ENCODE results near the gene FBXO15. TPM values are rescaled to one million over a fixed set of nuclear protein-coding genes. Genes with fewer than 3 reads are reported as not detected.

The FBXO15 gene, protein sequence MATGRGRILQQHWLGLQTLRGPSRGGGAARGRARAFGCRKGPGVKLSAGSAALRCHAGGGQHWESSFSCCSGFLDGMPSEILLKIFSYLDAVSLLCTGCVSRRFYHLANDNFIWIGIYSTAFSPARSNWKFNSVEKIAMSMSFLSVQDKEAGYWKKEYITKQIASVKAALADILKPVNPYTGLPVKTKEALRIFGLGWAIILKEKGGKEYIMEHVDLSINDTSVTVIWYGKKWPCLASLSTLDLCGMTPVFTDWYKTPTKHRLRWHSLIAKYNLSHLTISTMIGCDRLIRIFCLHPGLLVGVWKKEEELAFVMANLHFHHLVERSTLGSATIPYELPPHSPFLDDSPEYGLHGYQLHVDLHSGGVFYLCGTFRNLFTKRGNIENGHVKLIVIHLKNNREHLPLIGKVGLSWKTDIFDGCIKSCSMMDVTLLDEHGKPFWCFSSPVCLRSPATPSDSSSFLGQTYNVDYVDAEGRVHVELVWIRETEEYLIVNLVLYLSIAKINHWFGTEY
- 2.7 TPM for polyA plus RNA-seq (2013, experiment 1 of 2)
- polyA plus RNA-seq (2013, experiment 2 of 2), result 2.1 TPM

DNA sequence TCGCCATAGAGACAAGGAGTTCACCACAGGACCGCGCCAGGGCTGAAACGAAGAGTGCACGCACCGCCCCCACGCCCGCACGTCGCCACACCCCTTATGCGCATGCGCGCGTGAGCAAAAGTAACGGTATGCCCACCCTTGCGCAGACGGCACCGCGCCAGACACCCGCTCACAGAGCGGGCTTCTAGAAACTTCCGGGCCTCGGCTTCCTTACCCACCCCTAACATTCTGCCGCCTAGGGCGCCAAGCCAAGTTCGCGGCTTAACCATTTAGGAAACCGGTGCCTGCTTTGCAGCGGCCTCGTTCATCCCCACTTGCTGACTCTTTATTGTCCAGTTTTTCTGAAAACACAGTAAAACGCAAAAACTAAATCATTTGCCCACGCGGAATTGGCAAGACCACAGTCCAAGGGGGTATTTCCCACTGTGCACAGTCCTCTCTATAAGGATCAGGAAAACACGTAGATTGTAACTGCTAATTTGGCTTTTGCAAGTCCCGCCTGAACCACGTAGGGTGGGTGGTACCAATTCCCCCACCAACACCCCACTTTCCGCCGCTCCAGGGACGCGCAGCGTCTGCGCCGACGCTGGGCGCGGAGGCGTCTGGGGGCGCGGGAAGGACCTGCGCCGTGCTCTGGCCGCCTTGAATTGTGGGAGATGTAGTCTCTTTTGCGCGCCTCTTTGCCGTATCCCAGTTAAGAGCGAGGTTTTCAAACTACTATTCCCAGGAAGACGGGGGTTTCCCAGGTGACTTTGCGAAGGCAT is at the start of gene FBXO15, which contains the start of gene TIMM21:
TSS of gene FBXO15 (minus strand) at position 56 of the 764 bp plus-strand sequence. CDS start at position 7, 49 bp downstream.
TSS of gene TIMM21 (plus strand) at position 745 of the 764 bp plus-strand sequence. CDS start 286 bp downstream, outside the sequence.
- Histone ChIP-seq H3K27ac (ENCODE audit: low read depth, low read length, severe bottlenecking) (peak within 1 kb of the TSS; percentile 97), H3K36me3 (ENCODE audit: control insufficient read depth, insufficient read depth, low read length) (peaks cover 23% of the 10 kb centered on the region), H3K9me3 (ENCODE audit: control insufficient read depth, low read length) (no peaks in the 10 kb centered on the region), H3K4me1 (ENCODE audit: control insufficient read depth, insufficient read depth, low read length, poor library complexity, severe bottlenecking) (peaks cover 6% of the 10 kb centered on the region), H3K4me3 (ENCODE audit: extremely low read depth, insufficient read depth, low read length, poor library complexity, severe bottlenecking) (peak within 1 kb of the TSS; percentile 93)
- 0% methylated on average over 44 to 46 of the region's 58 CpGs for WGBS, 2 experiments (ENCODE audit: insufficient coverage in 2 of 2)

- Histone ChIP-seq H3K4me1 (ENCODE audit: control insufficient read depth, insufficient read depth, low read length, poor library complexity, severe bottlenecking) (peaks cover 5% of the 10 kb centered on the region), H3K4me3 (ENCODE audit: extremely low read depth, insufficient read depth, low read length, poor library complexity, severe bottlenecking) (no peak overlapping the region), H3K27ac (ENCODE audit: low read depth, low read length, severe bottlenecking) (no peak overlapping the region), H3K36me3 (ENCODE audit: control insufficient read depth, insufficient read depth, low read length) (no peaks in the 10 kb centered on the region), H3K9me3 (ENCODE audit: control insufficient read depth, low read length) (no peaks in the 10 kb centered on the region)
- WGBS, 2 experiments (ENCODE audit: insufficient coverage in 2 of 2), result 23 to 37% methylated on average over 5 of the region's 9 CpGs
Measured at GRCh38 chr18:74196220-74197119, 48.8 kb upstream of the FBXO15 start.

GRCh38 chr18:74194691-74195090 is 47.1 kb upstream of the FBXO15 start:
- Histone ChIP-seq H3K4me3 (ENCODE audit: extremely low read depth, insufficient read depth, low read length, poor library complexity, severe bottlenecking) (no peak overlapping the region), H3K27ac (ENCODE audit: low read depth, low read length, severe bottlenecking) (no peak overlapping the region), H3K9me3 (ENCODE audit: control insufficient read depth, low read length) (no peaks in the 10 kb centered on the region), H3K36me3 (ENCODE audit: control insufficient read depth, insufficient read depth, low read length) (no peaks in the 10 kb centered on the region), H3K4me1 (ENCODE audit: control insufficient read depth, insufficient read depth, low read length, poor library complexity, severe bottlenecking) (peaks cover 5% of the 10 kb centered on the region)
- WGBS, 2 experiments (ENCODE audit: insufficient coverage in 2 of 2), result 83 to 86% methylated on average over 1 to 2 of the region's 3 CpGs

DNA sequence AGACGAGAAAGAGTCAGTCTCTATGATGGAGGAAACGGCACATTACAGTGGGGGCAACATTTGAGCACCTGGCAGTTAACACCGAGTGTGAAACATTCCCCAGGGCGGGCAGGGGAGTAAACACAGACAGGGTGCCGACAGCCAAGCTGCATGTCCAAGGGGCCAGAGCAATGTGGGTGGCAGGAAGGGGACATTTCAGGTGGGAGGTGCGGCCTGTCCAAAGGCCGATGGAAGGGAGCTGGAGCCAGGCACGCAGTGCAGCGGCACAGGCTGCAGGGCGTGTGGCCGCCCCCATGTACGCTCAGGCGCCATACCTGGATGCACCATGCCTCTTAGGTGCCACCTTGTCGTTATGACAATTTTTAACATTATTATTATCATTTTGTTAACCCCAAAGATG is 43.9 kb upstream of the FBXO15 start:
- WGBS, 2 experiments (ENCODE audit: insufficient coverage in 2 of 2), result 86 to 90% methylated on average over 13 of the region's 14 CpGs

GRCh38 chr18:74190086-74190485 is 42.5 kb upstream of the FBXO15 start:
- Histone ChIP-seq H3K36me3 (ENCODE audit: control insufficient read depth, insufficient read depth, low read length) (no peaks in the 10 kb centered on the region), H3K27ac (ENCODE audit: low read depth, low read length, severe bottlenecking) (no peak overlapping the region), H3K4me3 (ENCODE audit: extremely low read depth, insufficient read depth, low read length, poor library complexity, severe bottlenecking) (no peak overlapping the region), H3K4me1 (ENCODE audit: control insufficient read depth, insufficient read depth, low read length, poor library complexity, severe bottlenecking) (no peaks in the 10 kb centered on the region), H3K9me3 (ENCODE audit: control insufficient read depth, low read length) (no peaks in the 10 kb centered on the region)
- 61 to 73% methylated on average over 3 to 4 of the region's 4 CpGs for WGBS, 2 experiments (ENCODE audit: insufficient coverage in 2 of 2)

More for the DNA sequence above, 43.9 kb upstream of the FBXO15 start:
- Histone ChIP-seq H3K27ac (ENCODE audit: low read depth, low read length, severe bottlenecking) (no peak overlapping the region), H3K36me3 (ENCODE audit: control insufficient read depth, insufficient read depth, low read length) (no peaks in the 10 kb centered on the region), H3K4me1 (ENCODE audit: control insufficient read depth, insufficient read depth, low read length, poor library complexity, severe bottlenecking) (no peaks in the 10 kb centered on the region), H3K9me3 (ENCODE audit: control insufficient read depth, low read length) (no peaks in the 10 kb centered on the region), H3K4me3 (ENCODE audit: extremely low read depth, insufficient read depth, low read length, poor library complexity, severe bottlenecking) (no peak overlapping the region)

- H3K27ac ChIP-seq (ENCODE audit: low read depth, low read length, severe bottlenecking), result no peak overlapping the region
- H3K36me3 ChIP-seq (ENCODE audit: control insufficient read depth, insufficient read depth, low read length), result no peaks in the 10 kb centered on the region
- H3K4me1 ChIP-seq (ENCODE audit: control insufficient read depth, insufficient read depth, low read length, poor library complexity, severe bottlenecking), result no peaks in the 10 kb centered on the region
- WGBS, 2 experiments (ENCODE audit: insufficient coverage in 2 of 2), result 88 to 97% methylated on average over 3 of the region's 3 CpGs
- no peak overlapping the region for H3K4me3 ChIP-seq (ENCODE audit: extremely low read depth, insufficient read depth, low read length, poor library complexity, severe bottlenecking)
- no peaks in the 10 kb centered on the region for H3K9me3 ChIP-seq (ENCODE audit: control insufficient read depth, low read length)
Measured at GRCh38 chr18:74186661-74187060, 39.0 kb upstream of the FBXO15 start.

- Histone ChIP-seq H3K27ac (ENCODE audit: low read depth, low read length, severe bottlenecking) (no peak overlapping the region), H3K4me1 (ENCODE audit: control insufficient read depth, insufficient read depth, low read length, poor library complexity, severe bottlenecking) (no peaks in the 10 kb centered on the region), H3K4me3 (ENCODE audit: extremely low read depth, insufficient read depth, low read length, poor library complexity, severe bottlenecking) (no peak overlapping the region), H3K36me3 (ENCODE audit: control insufficient read depth, insufficient read depth, low read length) (no peaks in the 10 kb centered on the region), H3K9me3 (ENCODE audit: control insufficient read depth, low read length) (no peaks in the 10 kb centered on the region)
- WGBS, 2 experiments (ENCODE audit: insufficient coverage in 2 of 2), result 92 to 100% methylated on average over 2 of the region's 2 CpGs
Measured at GRCh38 chr18:74185860-74186259, 38.2 kb upstream of the FBXO15 start.

DNA sequence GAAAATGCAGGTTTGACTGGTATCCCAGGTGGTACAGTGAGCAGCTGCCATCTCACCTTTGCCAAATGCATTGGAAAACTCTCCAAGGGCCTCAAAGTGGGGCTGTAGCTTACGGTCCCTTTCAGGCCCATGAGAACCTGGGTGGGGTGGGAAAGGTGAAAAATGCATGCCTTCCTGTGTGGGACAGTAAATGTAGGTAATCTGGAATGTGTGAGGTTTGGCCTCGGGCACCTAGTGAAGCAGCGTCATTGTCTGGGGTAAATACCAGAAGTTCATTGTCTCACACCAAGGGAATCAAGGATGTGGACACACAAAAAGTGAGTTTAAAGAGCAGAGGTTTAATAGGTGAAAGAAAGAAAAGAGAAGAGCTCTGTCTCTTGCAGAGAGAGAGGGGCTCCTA is 37.2 kb upstream of the FBXO15 start:
- H3K27ac ChIP-seq (ENCODE audit: low read depth, low read length, severe bottlenecking), result no peak overlapping the region
- H3K4me3 ChIP-seq (ENCODE audit: extremely low read depth, insufficient read depth, low read length, poor library complexity, severe bottlenecking), result no peak overlapping the region
- WGBS, 2 experiments (ENCODE audit: insufficient coverage in 2 of 2), result 76% methylated on average over 2 of the region's 3 CpGs
- H3K4me1 ChIP-seq (ENCODE audit: control insufficient read depth, insufficient read depth, low read length, poor library complexity, severe bottlenecking), result no peaks in the 10 kb centered on the region
- no peaks in the 10 kb centered on the region for H3K9me3 ChIP-seq (ENCODE audit: control insufficient read depth, low read length)
- no peaks in the 10 kb centered on the region for H3K36me3 ChIP-seq (ENCODE audit: control insufficient read depth, insufficient read depth, low read length)

DNA sequence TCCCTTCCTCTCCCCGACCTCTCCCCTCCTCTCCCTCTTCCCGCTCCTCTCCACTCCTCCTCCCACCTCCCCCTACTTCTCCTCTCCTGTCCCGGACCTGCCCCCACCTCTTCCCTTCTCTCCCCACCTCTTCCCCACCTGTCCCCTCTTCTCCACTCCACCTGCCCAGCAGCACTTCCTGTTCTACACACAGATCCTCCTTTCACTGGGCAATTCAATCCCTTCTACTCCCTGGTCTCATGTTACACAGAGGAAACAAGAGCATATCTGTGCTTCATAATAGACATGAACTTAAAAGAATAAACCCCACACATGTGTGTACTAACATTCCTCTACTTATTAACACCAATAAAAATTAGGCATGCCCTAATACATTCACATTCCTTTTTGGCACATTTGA is 35.5 kb upstream of the FBXO15 start:
- WGBS, 2 experiments (ENCODE audit: insufficient coverage in 2 of 2), result 60 to 82% methylated on average over 2 to 3 of the region's 3 CpGs

DNA sequence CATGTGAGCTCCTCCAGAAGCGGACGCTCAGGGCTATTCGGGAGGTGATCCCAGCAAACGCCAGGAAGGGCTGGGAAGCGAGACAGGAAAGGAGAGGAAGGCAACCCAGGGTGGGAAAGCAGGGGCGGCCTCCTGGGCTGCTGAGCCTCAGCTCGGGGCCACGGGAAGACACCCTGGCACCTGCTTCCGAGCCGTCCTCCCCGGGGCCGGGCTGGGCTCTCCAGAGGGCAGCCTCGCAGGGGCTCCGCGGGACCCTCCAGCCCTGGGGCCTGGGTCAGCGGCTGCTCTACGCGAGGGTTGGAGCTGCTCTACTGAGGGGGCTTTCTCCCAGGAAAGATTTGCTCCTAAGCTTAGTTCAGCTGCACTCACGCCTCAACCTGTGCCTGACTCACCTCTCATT is 34.7 kb upstream of the FBXO15 start:
- Histone ChIP-seq H3K36me3 (ENCODE audit: control insufficient read depth, insufficient read depth, low read length) (no peaks in the 10 kb centered on the region), H3K27ac (ENCODE audit: low read depth, low read length, severe bottlenecking) (no peak overlapping the region), H3K9me3 (ENCODE audit: control insufficient read depth, low read length) (no peaks in the 10 kb centered on the region), H3K4me3 (ENCODE audit: extremely low read depth, insufficient read depth, low read length, poor library complexity, severe bottlenecking) (no peak overlapping the region), H3K4me1 (ENCODE audit: control insufficient read depth, insufficient read depth, low read length, poor library complexity, severe bottlenecking) (no peaks in the 10 kb centered on the region)
- 91 to 93% methylated on average over 12 to 17 of the region's 19 CpGs for WGBS, 2 experiments (ENCODE audit: insufficient coverage in 2 of 2)

More for the DNA sequence above, 35.5 kb upstream of the FBXO15 start:
- H3K9me3 ChIP-seq (ENCODE audit: control insufficient read depth, low read length), result no peaks in the 10 kb centered on the region
- no peak overlapping the region for H3K27ac ChIP-seq (ENCODE audit: low read depth, low read length, severe bottlenecking)
- no peaks in the 10 kb centered on the region for H3K4me1 ChIP-seq (ENCODE audit: control insufficient read depth, insufficient read depth, low read length, poor library complexity, severe bottlenecking)
- no peaks in the 10 kb centered on the region for H3K36me3 ChIP-seq (ENCODE audit: control insufficient read depth, insufficient read depth, low read length)
- no peak overlapping the region for H3K4me3 ChIP-seq (ENCODE audit: extremely low read depth, insufficient read depth, low read length, poor library complexity, severe bottlenecking)

All from mesodermal cell (in vitro differentiated cells).